GM23338 (cell line): Measurements from ENCODE around the gene RUNX1. TPM values are rescaled to one million over a fixed set of nuclear protein-coding genes. Genes with fewer than 3 reads are reported as not detected.

Experiments used
- ATAC-seq: fragments of 200-7000 bp; cut with Tn5 transposase; 3 replicates; pipeline ENCODE4 v1.9.1; 2020
- DNase-seq: peaks from one replicate; pipeline ENCODE4 v3.0.0-alpha.2; 2015; ENCODE audit warnings: low spot score
- H2AFZ ChIP-seq: fragments of 200-600 bp; sonication (generic); 2 replicates; pipeline ENCODE4 v1.8.0; 2016; ENCODE audit warnings: antibody characterized with exemption, mild to moderate bottlenecking, moderate library complexity
- H3F3A ChIP-seq: fragments of 200-600 bp; sonication (generic); replicated peaks from 2 replicates; pipeline ENCODE4 v1.8.0; 2017; ENCODE audit warnings: antibody characterized with exemption, mixed run types, low read depth
- H3K27ac ChIP-seq: fragments of 200-600 bp; sonication (generic); 2 replicates; pipeline ENCODE4 v1.6.1; 2016; ENCODE audit warnings: low read depth
- H3K27me3 ChIP-seq: fragments of 200-600 bp; sonication (generic); 2 replicates; pipeline ENCODE4 v1.8.0; 2016; ENCODE audit warnings: mild to moderate bottlenecking, mixed run types, moderate library complexity; ENCODE audit not compliant: insufficient read depth
- H3K36me3 ChIP-seq: fragments of 200-600 bp; sonication (generic); 2 replicates; pipeline ENCODE4 v1.8.0; 2016; ENCODE audit warnings: mild to moderate bottlenecking; ENCODE audit not compliant: insufficient read depth
- H3K4me1 ChIP-seq: fragments of 200-600 bp; sonication (generic); 2 replicates; pipeline ENCODE4 v1.8.0; 2016; ENCODE audit warnings: mild to moderate bottlenecking, moderate library complexity; ENCODE audit not compliant: insufficient read depth
- H3K4me2 ChIP-seq: fragments of 200-600 bp; sonication (generic); 2 replicates; pipeline ENCODE4 v1.7.1; 2017; ENCODE audit warnings: mixed run types
- H3K4me3 ChIP-seq: fragments of 200-600 bp; sonication (generic); 2 replicates; pipeline ENCODE4 v1.6.1; 2016; ENCODE audit warnings: mixed run types
- H3K79me2 ChIP-seq: fragments of 200-600 bp; sonication (generic); replicated peaks from 2 replicates; pipeline ENCODE4 v1.8.0; 2017; ENCODE audit warnings: mild to moderate bottlenecking; ENCODE audit not compliant: insufficient read depth
- H3K9me2 ChIP-seq: fragments of 200-600 bp; sonication (generic); 2 replicates; pipeline ENCODE4 v1.8.0; 2017; ENCODE audit not compliant: insufficient read depth
- H4K20me1 ChIP-seq: fragments of 200-600 bp; sonication (generic); replicated peaks from 2 replicates; pipeline ENCODE4 v1.8.0; 2017; ENCODE audit warnings: mild to moderate bottlenecking; ENCODE audit not compliant: insufficient read depth
- H3K27ac Mint-ChIP-seq: 2 replicates; pipeline ENCODE4 v1.8.0; 2020; ENCODE audit warnings: inconsistent platforms, mild to moderate bottlenecking, moderate library complexity, mixed read lengths
- H3K27me3 Mint-ChIP-seq: 3 replicates; pipeline ENCODE4 v1.8.0; 2022; ENCODE audit warnings: low read depth, mild to moderate bottlenecking, moderate library complexity, mixed read lengths, inconsistent platforms; ENCODE audit not compliant: insufficient read depth, poor library complexity
- H3K36me3 Mint-ChIP-seq: 3 replicates; pipeline ENCODE4 v1.8.0; 2021; ENCODE audit warnings: low read depth, mild to moderate bottlenecking, inconsistent platforms, moderate library complexity, mixed read lengths
- H3K4me1 Mint-ChIP-seq: 3 replicates; pipeline ENCODE4 v1.8.0; 2020; ENCODE audit warnings: mild to moderate bottlenecking, inconsistent platforms, mixed read lengths
- H3K4me3 Mint-ChIP-seq: 3 replicates; pipeline ENCODE4 v1.8.0; 2021; ENCODE audit warnings: moderate library complexity, mild to moderate bottlenecking, inconsistent platforms, mixed read lengths
- H3K9me3 Mint-ChIP-seq: 3 replicates; pipeline ENCODE4 v1.8.0; 2020; ENCODE audit warnings: moderate library complexity, mild to moderate bottlenecking, inconsistent platforms, mixed read lengths
- CTCF ChIP-seq, 2 experiments: fragments of 200-600 bp in 1 of 2; sonication (generic) in 1 of 2; conservative IDR thresholded peaks; 2 replicates each; pipeline versions ENCODE4 v1.5.1 to v1.6.1; 2016 to 2017; ENCODE audit warnings: antibody characterized with exemption in 2 of 2, low read depth in 2 of 2, mild to moderate bottlenecking in 2 of 2, moderate library complexity in 1 of 2
- EZH2 ChIP-seq: fragments of 200-600 bp; sonication (generic); IDR thresholded peaks from one replicate; pipeline ENCODE4 v1.8.0; 2017; ENCODE audit warnings: antibody characterized with exemption, mild to moderate bottlenecking, low read depth; ENCODE audit not compliant: unreplicated experiment
- EZH2phosphoT487 ChIP-seq: fragments of 200-600 bp; sonication (generic); IDR thresholded peaks from one replicate; pipeline ENCODE4 v1.8.1; 2018; ENCODE audit warnings: antibody characterized with exemption; ENCODE audit not compliant: unreplicated experiment
- JUNB ChIP-seq: IDR thresholded peaks from one replicate; pipeline ENCODE4 v1.6.1; 2016; ENCODE audit warnings: antibody characterized with exemption; ENCODE audit not compliant: unreplicated experiment
- POLR2AphosphoS5 ChIP-seq: IDR thresholded peaks from 2 replicates; pipeline ENCODE4 v1.6.1; 2016; ENCODE audit warnings: antibody characterized with exemption, low read depth
- REST ChIP-seq: IDR thresholded peaks from one replicate; pipeline ENCODE4 v1.6.1; 2018; ENCODE audit warnings: antibody characterized with exemption; ENCODE audit not compliant: unreplicated experiment
- ZNF114 ChIP-seq: fragments of 250-450 bp; sonication (Bioruptor Pico); IDR thresholded peaks from 2 replicates; pipeline ENCODE4 v1.5.0; 2020; ENCODE audit warnings: mild to moderate bottlenecking, moderate library complexity
- ZNF331 ChIP-seq: fragments of 250-450 bp; sonication (Bioruptor Pico); IDR thresholded peaks from 2 replicates; pipeline ENCODE4 v1.5.0; 2020; ENCODE audit warnings: low read depth, mild to moderate bottlenecking, moderate library complexity
- polyA plus RNA-seq: library from polyadenylated mRNA; unstranded; fragments of >200 nt; fragmentation: Nextera tagmentation; extraction: Ambion mirVana; gene quantifications from 2 replicates; pipeline ENCODE4 v1.2.1, GENCODE V29; 2016
- total RNA-seq: library from RNA; depleted of rRNA; stranded (reverse); fragments of >200 nt; shearing (Covaris generic); gene quantifications from 2 replicates; pipeline ENCODE4 v1.2.3, GENCODE V29; 2014
- TF ChIP-seq, protein P1 (sequence below): fragments of 250-450 bp; sonication (Bioruptor Pico); IDR thresholded peaks from 2 replicates; pipeline ENCODE4 v1.5.0; 2020; ENCODE audit warnings: mild to moderate bottlenecking, moderate library complexity
- TF ChIP-seq, protein P2 (sequence below): IDR thresholded peaks from 2 replicates; pipeline ENCODE4 v1.6.1; 2016; ENCODE audit warnings: antibody characterized with exemption

Gene RUNX1
- total and polyA plus RNA-seq, 2 experiments from 2014 or later = 0.29 to 1.1 TPM

DNA sequence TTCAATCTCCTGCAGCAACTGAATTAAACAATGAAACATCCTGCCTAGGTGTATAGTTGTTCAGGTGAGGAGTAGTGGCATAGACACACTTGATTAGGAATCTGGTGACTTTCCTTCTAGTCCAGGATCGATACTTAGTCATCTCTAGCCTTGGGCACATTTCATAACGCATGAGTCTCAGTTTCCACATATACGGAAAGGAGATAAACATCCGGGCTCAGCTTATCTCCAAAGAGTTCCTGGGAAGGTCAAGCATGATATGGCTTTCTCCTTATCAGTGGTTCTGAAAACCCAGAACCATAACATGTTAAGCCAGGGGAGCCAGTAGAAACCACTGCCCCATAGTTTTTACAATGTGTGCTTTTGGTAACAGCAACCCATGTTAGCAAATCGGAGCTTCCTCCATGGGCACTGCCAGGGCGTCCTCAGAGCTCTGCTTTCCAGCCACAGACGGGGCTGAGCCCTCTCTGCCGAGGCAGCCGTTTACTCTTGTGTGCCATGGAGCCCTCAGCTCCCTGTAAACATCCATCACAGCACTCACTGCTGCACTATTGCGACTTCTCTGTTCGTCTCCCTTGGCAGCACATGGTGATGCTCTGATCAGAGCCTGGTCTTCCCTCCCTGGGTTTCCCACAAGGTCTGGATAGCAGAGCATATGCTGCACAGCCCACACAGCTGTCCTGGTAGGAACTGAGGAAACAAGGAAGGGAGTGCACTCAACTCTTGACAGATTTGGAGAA, 34.6 kb downstream of the RUNX1 start:
- Histone ChIP-seq H3K9me2 (no peaks in the 10 kb centered on the region; the same call in 1 of the 2 replicates), H3K4me2 (no peak overlapping the region), H3K79me2 (no peaks in the 10 kb centered on the region), H3K4me3 (no peak overlapping the region), H4K20me1 (no peaks in the 10 kb centered on the region), H2AFZ (no peak overlapping the region), H3K4me1 (no peaks in the 10 kb centered on the region), H3K27ac (no peak overlapping the region), H3F3A (no peaks in the 10 kb centered on the region), H3K36me3 (no peaks in the 10 kb centered on the region), H3K27me3 (no peaks in the 10 kb centered on the region)
- Mint-ChIP-seq H3K4me1 (peaks cover 7% of the 10 kb centered on the region; the same call in 1 of the 3 replicates), H3K9me3 (no peaks in the 10 kb centered on the region), H3K27ac (no peak overlapping the region), H3K4me3 (no peak overlapping the region), H3K27me3 (peaks cover 3% of the 10 kb centered on the region), H3K36me3 (no peaks in the 10 kb centered on the region)
- TF ChIP-seq CTCF (conservative IDR thresholded peaks at IDR 0.05; ENCODE audit: low read depth in 2 of 2) (no peak), EZH2phosphoT487 (no peak), POLR2AphosphoS5 (no peak), ZNF331 (CRISPR knock-in tag) (no peak), REST (no peak), JUNB (no peak), ZNF114 (CRISPR knock-in tag) (no peak), EZH2 (no peak)
- TF ChIP-seq, protein P1, sequence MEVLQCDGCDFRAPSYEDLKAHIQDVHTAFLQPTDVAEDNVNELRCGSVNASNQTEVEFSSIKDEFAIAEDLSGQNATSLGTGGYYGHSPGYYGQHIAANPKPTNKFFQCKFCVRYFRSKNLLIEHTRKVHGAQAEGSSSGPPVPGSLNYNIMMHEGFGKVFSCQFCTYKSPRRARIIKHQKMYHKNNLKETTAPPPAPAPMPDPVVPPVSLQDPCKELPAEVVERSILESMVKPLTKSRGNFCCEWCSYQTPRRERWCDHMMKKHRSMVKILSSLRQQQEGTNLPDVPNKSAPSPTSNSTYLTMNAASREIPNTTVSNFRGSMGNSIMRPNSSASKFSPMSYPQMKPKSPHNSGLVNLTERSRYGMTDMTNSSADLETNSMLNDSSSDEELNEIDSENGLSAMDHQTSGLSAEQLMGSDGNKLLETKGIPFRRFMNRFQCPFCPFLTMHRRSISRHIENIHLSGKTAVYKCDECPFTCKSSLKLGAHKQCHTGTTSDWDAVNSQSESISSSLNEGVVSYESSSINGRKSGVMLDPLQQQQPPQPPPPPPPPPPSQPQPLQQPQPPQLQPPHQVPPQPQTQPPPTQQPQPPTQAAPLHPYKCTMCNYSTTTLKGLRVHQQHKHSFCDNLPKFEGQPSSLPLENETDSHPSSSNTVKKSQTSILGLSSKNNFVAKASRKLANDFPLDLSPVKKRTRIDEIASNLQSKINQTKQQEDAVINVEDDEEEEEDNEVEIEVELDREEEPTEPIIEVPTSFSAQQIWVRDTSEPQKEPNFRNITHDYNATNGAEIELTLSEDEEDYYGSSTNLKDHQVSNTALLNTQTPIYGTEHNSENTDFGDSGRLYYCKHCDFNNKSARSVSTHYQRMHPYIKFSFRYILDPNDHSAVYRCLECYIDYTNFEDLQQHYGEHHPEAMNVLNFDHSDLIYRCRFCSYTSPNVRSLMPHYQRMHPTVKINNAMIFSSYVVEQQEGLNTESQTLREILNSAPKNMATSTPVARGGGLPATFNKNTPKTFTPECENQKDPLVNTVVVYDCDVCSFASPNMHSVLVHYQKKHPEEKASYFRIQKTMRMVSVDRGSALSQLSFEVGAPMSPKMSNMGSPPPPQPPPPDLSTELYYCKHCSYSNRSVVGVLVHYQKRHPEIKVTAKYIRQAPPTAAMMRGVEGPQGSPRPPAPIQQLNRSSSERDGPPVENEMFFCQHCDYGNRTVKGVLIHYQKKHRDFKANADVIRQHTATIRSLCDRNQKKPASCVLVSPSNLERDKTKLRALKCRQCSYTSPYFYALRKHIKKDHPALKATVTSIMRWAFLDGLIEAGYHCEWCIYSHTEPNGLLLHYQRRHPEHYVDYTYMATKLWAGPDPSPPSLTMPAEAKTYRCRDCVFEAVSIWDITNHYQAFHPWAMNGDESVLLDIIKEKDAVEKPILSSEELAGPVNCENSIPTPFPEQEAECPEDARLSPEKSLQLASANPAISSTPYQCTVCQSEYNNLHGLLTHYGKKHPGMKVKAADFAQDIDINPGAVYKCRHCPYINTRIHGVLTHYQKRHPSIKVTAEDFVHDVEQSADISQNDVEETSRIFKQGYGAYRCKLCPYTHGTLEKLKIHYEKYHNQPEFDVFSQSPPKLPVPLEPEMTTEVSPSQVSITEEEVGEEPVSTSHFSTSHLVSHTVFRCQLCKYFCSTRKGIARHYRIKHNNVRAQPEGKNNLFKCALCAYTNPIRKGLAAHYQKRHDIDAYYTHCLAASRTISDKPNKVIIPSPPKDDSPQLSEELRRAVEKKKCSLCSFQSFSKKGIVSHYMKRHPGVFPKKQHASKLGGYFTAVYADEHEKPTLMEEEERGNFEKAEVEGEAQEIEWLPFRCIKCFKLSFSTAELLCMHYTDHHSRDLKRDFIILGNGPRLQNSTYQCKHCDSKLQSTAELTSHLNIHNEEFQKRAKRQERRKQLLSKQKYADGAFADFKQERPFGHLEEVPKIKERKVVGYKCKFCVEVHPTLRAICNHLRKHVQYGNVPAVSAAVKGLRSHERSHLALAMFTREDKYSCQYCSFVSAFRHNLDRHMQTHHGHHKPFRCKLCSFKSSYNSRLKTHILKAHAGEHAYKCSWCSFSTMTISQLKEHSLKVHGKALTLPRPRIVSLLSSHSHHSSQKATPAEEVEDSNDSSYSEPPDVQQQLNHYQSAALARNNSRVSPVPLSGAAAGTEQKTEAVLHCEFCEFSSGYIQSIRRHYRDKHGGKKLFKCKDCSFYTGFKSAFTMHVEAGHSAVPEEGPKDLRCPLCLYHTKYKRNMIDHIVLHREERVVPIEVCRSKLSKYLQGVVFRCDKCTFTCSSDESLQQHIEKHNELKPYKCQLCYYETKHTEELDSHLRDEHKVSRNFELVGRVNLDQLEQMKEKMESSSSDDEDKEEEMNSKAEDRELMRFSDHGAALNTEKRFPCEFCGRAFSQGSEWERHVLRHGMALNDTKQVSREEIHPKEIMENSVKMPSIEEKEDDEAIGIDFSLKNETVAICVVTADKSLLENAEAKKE (CRISPR knock-in tag) = no peak
- TF ChIP-seq, protein P2, sequence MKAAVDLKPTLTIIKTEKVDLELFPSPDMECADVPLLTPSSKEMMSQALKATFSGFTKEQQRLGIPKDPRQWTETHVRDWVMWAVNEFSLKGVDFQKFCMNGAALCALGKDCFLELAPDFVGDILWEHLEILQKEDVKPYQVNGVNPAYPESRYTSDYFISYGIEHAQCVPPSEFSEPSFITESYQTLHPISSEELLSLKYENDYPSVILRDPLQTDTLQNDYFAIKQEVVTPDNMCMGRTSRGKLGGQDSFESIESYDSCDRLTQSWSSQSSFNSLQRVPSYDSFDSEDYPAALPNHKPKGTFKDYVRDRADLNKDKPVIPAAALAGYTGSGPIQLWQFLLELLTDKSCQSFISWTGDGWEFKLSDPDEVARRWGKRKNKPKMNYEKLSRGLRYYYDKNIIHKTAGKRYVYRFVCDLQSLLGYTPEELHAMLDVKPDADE = no peak
- no peak for ATAC-seq
- no peak for DNase-seq
